ENCODE results near the gene ARSI.

Gene ARSI

DNA sequence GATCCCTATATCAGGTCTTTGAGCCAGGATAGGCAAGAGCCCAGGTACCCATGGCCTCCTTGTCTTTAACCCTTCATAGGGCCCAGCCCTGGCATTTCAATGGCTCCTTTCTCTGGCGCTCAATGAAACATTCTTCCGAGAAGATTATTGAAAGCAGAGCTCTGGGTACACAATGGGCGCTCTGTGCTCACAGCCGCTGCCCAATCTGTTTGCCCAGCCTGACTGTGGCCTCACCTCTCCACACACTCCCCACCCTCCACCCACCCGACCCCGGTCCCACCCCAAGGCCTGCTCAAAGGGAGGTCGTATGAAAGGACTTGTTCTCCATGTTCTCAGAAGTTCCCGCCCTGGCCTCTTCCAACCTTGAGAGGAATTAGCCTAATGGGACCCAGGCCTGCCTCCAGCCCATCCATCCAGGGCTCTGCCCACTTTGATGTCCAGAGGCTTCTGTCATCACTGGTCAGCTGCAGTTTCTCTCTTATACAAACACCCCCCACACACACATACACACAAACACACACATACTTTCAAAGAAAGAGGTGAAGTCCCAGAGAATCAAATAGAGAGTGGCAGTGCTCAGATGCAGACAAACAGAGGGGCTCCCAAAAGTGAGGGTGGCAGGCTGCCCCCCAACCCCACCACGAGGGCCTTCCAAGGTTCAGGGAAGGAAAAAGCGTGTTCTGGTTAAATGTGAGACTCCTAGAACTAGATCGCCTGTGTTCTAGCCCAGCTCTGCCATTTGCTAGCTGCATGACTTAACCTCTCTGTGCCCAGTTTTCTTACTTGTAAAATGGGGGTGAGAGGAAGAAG, 5.1 kb upstream of the ARSI start:
- DNase-seq (ENCODE audit: low read depth in 2 of 2) = no peak

- DNase-seq (ENCODE audit: low read depth in 2 of 2) = no peak
Observed at GRCh38 chr5:150306775-150307174, 4.1 kb upstream of the ARSI start.

- no peak for DNase-seq (ENCODE audit: low read depth in 2 of 2)
Observed at GRCh38 chr5:150305557-150305956, 2.9 kb upstream of the ARSI start.

- no peak for DNase-seq (ENCODE audit: low read depth in 2 of 2)
Observed at GRCh38 chr5:150305095-150305494, 2.4 kb upstream of the ARSI start.

GRCh38 chr5:150304481-150305081, 1.9 kb upstream of the ARSI start:
- no peak for DNase-seq (ENCODE audit: low read depth in 2 of 2)

GRCh38 chr5:150303660-150304386, 1.1 kb upstream of the ARSI start:
- DNase-seq (ENCODE audit: low read depth in 2 of 2) = no peak

DNA sequence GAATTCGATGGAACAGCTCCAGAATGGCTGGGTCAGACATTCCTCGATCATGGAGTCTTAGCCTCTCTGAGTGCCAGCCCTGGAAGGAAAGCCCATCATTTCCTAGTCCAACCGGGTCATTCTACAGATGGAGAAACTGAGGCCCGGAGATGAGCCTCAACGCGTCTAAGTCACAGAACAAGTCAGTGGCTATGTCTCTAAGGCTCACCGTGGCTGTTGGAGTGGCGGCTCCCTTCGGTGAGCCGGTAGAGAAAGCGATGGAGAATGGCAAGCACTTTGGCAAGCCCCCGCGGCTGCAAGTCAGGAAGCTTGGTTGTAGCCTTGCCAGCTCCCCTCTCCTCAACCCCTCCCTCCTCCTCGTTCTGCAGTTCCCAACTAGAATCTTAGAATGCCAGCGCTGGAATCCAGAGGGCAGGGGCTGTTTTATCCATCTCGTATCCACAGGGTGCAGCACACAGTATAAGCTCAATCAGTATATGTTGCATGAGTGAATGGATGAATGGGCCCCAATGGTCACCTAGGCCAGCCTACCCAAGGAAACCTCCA, 438 bp upstream of the ARSI start:
- DNase-seq (ENCODE audit: low read depth in 2 of 2) = no peak

DNA sequence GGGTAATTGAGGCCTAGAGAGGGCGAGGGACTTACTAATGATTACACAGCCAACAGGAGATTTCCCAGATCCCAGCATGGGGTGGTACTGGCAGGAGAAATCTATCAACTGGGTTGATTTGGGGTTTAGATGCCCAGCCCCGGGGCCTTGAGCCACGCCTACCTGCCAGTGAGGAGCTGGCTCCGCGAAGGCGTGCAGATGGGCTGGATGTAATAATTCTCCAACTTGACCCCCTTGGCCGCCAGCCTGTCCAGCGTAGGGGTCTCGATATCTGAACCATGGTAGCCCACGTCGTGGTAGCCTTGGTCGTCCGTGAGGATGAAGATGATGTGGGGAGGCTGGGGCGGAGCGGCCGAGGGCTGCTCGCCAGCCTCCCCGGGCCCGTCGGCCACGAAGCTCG, 804 bp downstream of the ARSI start:
- DNase-seq (ENCODE audit: low read depth in 2 of 2) = no peak

DNA sequence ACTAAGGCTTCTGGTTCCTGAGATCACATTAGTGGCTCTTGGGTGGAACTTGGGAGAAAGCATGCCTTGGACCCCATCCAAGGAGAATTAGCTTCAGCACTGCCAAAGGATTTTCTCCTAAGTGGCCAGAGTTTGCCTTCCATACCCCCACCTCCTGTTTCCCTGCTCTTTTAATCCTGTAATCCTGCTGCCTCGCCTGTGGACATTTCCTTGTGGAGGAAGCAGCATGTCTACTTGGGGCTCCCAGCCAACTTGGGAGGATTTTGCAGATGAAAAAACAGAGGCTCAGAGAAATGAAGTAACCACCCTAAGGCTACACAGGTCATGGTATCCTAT, 1.6 kb downstream of the ARSI start:
- DNase-seq (ENCODE audit: low read depth in 2 of 2) = no peak

DNA sequence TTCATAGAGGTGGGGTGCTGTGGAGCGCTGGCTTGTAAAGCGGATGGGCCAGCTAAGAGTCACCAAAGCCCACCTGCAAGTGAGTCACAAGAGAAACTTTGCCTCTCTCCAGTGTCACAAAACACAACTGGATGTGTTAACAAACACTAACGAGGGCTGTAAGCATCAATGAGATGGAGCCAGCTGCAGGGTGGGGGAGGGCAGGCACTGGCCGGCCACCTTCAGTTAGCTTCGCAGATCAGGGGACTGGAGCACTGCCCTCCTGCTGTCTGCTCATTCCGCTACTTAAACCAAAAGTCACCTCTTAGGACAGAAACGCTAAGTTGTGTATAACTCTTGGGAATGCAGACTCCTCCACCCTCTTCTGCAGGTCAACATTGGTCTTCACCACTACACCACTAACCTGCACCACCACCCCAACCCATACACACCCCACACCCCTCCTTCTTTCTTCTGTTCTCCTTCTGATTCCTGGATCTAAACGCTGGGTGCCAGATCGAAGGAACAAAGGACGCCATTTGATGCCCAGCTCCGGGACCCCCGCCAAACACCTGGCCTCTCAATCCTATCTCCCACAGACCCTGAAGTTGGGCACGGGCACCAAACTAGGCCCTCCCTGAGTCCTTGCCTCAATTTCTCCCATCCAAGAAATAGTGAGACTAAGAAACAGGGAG, 2.1 kb downstream of the ARSI start:
- DNase-seq (ENCODE audit: low read depth in 2 of 2) = no peak

GRCh38 chr5:150299571-150300327, 3.0 kb downstream of the ARSI start:
- no peak for DNase-seq (ENCODE audit: low read depth in 2 of 2)

GRCh38 chr5:150298701-150299451, 3.8 kb downstream of the ARSI start:
- DNase-seq (ENCODE audit: low read depth in 2 of 2) = no peak

DNA sequence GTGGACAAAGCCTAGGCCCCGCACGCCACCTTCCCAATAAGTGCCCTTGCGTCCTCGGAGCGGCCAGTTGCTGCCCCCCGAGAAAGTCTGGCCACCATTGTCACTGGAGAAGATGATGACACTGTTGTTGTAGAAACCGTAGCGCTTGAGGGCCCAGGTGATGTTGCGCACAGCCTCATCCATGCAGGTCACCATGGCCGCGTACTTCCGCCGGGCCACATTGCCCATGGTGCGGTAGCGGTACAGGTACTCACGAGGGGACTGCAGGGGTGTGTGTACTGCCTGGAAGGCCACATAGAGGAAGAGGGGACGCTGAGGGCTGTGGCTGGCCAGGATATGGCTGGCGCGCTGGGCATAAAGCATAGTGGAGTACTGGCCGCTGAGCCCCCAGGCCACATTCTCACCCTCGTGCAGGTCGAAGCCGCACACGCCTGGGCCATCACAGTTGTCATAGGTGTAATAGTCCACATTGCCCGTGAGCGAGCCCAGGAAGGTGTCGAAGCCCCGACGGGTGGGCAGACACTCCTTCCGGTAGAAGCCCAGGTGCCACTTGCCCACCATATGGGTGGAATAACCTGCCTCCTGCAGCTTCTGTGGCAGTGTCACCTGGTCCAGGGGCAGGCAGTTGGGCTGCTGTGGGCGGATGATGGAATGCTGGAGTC, 4.6 kb downstream of the ARSI start:
- no peak for DNase-seq (ENCODE audit: low read depth in 2 of 2)

- DNase-seq (ENCODE audit: low read depth in 2 of 2) = no peak
Observed at GRCh38 chr5:150297236-150297890, 5.3 kb downstream of the ARSI start.

DNA sequence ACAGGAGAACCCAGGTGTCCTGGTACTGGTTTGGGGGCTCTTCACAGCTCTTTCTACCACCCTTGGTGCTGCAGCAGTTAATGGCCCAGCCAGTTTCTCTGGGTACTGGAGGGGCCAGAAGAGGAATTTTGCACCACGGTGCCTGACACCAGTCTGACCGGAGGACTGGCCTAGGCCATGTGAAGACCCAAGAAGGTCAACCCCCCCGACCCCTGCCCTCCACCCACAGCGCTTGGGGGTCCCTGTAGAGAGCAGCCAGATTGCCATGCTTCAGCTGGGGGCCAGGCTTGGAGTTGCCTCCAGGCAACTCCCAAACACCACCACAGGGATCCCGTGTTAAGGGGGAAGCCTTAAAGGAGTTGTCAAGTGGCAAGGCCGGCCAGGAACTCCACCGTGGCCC, 6.2 kb downstream of the ARSI start:
- DNase-seq (ENCODE audit: low read depth in 2 of 2) = no peak

DNA sequence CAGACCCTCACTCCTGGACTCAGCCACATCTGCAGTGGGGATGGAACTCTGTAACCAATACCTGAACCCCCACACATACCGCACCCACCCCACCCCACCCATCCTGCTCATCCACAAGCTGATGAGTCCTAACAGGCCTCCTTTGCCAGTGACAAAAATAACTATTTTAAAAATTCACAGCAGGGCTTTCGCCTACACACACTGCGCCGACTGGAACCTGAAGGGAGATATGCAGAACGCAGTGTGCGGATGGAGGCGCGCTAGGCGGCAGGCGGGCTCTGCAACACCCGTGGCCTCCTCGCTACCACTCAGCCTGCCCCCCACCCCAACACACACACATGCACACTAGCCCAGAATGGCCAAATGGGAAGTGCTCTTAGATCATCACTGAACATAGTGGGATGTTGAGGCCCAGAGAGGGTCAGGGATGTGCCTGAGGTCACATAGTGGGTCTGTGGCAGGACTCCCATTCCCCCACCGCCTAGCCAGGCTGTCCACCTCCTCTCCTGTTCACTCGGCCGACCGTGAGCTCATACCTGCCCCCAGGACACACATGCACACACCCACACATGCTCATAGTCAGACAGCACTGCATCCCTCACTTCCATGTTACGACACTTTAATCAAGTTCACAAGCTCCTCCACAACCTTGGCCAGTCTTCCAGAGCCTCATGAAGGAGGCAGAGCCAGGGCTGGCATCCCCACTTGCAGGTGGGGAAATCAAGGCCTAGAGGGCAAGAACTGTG, 6.8 kb downstream of the ARSI start:
- DNase-seq (ENCODE audit: low read depth in 2 of 2) = no peak

- no peak for DNase-seq (ENCODE audit: low read depth in 2 of 2)
Observed at GRCh38 chr5:150295172-150295634, 7.5 kb downstream of the ARSI start.

- DNase-seq (ENCODE audit: low read depth in 2 of 2) = no peak
Observed at GRCh38 chr5:150294551-150295071, 8.1 kb downstream of the ARSI start.

Measured in stimulated activated CD4-positive, alpha-beta T cell treated with anti-CD3 and anti-CD28 coated beads, Interleukin-1b, Interleukin-23, amount 100 ng/mL, for 1 hour (primary cell).